Hepatocyte (in vitro differentiated cells): Measurements from ENCODE around the gene ASB15.

Experiments
- EZH2 ChIP-seq: fragments of 200-600 bp; sonication (generic); IDR thresholded peaks from 2 replicates; pipeline ENCODE4 v1.6.1; 2016; ENCODE audit warnings: antibody characterized with exemption, mild to moderate bottlenecking, borderline replicate concordance
- EZH2phosphoT487 ChIP-seq: fragments of 200-600 bp; sonication (generic); IDR thresholded peaks from one replicate; pipeline ENCODE4 v1.6.1; 2018; ENCODE audit warnings: antibody characterized with exemption, mild to moderate bottlenecking, low read depth, moderate library complexity; ENCODE audit not compliant: unreplicated experiment, severe bottlenecking
- TF ChIP-seq, protein P1 (sequence below): fragments of 200-600 bp; sonication (generic); IDR thresholded peaks from 2 replicates; pipeline ENCODE4 v1.5.1; 2016; ENCODE audit warnings: antibody characterized with exemption, mild to moderate bottlenecking; ENCODE audit not compliant: poor library complexity

DNA sequence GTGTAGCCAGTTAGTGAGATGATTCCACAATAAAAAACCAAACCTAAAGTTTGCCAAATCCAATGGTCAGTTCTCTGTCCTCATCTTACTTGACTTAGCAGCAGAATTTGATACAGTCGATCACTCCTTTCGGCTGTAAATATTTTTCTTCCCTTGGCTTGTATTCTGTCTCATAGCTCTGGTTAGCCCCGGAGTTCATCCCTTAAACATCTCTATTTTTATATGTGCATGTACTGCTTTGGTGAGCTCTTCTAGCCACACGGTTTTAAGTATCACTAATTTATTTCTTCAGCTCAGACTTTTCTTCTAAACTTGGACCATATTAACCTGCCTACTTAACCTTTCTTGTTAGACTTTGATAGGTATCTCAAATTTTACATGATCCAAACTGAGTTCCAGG is 17.8 kb upstream of the ASB15 start:
- TF ChIP-seq, protein P1, sequence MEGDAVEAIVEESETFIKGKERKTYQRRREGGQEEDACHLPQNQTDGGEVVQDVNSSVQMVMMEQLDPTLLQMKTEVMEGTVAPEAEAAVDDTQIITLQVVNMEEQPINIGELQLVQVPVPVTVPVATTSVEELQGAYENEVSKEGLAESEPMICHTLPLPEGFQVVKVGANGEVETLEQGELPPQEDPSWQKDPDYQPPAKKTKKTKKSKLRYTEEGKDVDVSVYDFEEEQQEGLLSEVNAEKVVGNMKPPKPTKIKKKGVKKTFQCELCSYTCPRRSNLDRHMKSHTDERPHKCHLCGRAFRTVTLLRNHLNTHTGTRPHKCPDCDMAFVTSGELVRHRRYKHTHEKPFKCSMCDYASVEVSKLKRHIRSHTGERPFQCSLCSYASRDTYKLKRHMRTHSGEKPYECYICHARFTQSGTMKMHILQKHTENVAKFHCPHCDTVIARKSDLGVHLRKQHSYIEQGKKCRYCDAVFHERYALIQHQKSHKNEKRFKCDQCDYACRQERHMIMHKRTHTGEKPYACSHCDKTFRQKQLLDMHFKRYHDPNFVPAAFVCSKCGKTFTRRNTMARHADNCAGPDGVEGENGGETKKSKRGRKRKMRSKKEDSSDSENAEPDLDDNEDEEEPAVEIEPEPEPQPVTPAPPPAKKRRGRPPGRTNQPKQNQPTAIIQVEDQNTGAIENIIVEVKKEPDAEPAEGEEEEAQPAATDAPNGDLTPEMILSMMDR: no peak
- TF ChIP-seq EZH2phosphoT487 (no peak), EZH2 (no peak)
